ENCODE data around the gene DRP2.

Gene DRP2

GRCh38 chrX:101230636-101231035, 11.1 kb downstream of the DRP2 start:
- Histone ChIP-seq H3K4me3 (IDR thresholded peaks at IDR 0.05; ENCODE audit: insufficient read depth, low read depth, low read length) (no peak overlapping the region), H2AFZ (ENCODE audit: low read depth) (no peak overlapping the region), H3K27ac (no peak overlapping the region), H3K36me3 (ENCODE audit: insufficient read depth) (no peaks in the 10 kb centered on the region), H3K4me2 (no peak overlapping the region), H3K9ac (no peak overlapping the region), H3K4me1 (ENCODE audit: low read depth, poor library complexity, severe bottlenecking) (no peaks in the 10 kb centered on the region), H3K79me2 (ENCODE audit: insufficient read depth, low read depth) (no peaks in the 10 kb centered on the region), H4K20me1 (ENCODE audit: insufficient read depth) (no peaks in the 10 kb centered on the region), H3K27me3 (ENCODE audit: insufficient read depth, low read depth) (no peaks in the 10 kb centered on the region)
- no peak for TF ChIP-seq CTCF (conservative IDR thresholded peaks at IDR 0.05; ENCODE audit: low read depth, low read length)

- Histone ChIP-seq H3K79me2 (ENCODE audit: insufficient read depth, low read depth) (no peaks in the 10 kb centered on the region), H4K20me1 (ENCODE audit: insufficient read depth) (no peaks in the 10 kb centered on the region), H3K4me2 (no peak overlapping the region), H3K4me1 (ENCODE audit: low read depth, poor library complexity, severe bottlenecking) (no peaks in the 10 kb centered on the region), H2AFZ (ENCODE audit: low read depth) (no peak overlapping the region), H3K9ac (no peak overlapping the region), H3K27me3 (ENCODE audit: insufficient read depth, low read depth) (no peaks in the 10 kb centered on the region), H3K36me3 (ENCODE audit: insufficient read depth) (no peaks in the 10 kb centered on the region), H3K27ac (no peak overlapping the region), H3K4me3 (IDR thresholded peaks at IDR 0.05; ENCODE audit: insufficient read depth, low read depth, low read length) (no peak overlapping the region)
- TF ChIP-seq CTCF (conservative IDR thresholded peaks at IDR 0.05; ENCODE audit: low read depth, low read length), result no peak
Measured at GRCh38 chrX:101231080-101231479, 11.5 kb downstream of the DRP2 start.

GRCh38 chrX:101232316-101232715, 12.7 kb downstream of the DRP2 start:
- H2AFZ ChIP-seq (ENCODE audit: low read depth), result no peak overlapping the region
- H3K27ac ChIP-seq, result no peak overlapping the region
- no peak for TF ChIP-seq CTCF (conservative IDR thresholded peaks at IDR 0.05; ENCODE audit: low read depth, low read length)
- H3K4me1 ChIP-seq (ENCODE audit: low read depth, poor library complexity, severe bottlenecking), result no peaks in the 10 kb centered on the region
- no peak overlapping the region for H3K4me3 ChIP-seq (IDR thresholded peaks at IDR 0.05; ENCODE audit: insufficient read depth, low read depth, low read length)
- no peak overlapping the region for H3K4me2 ChIP-seq
- no peaks in the 10 kb centered on the region for H3K36me3 ChIP-seq (ENCODE audit: insufficient read depth)
- no peak overlapping the region for H3K9ac ChIP-seq
- H4K20me1 ChIP-seq (ENCODE audit: insufficient read depth), result no peaks in the 10 kb centered on the region
- H3K27me3 ChIP-seq (ENCODE audit: insufficient read depth, low read depth), result no peaks in the 10 kb centered on the region
- H3K79me2 ChIP-seq (ENCODE audit: insufficient read depth, low read depth), result no peaks in the 10 kb centered on the region

GRCh38 chrX:101237041-101237440, 17.5 kb downstream of the DRP2 start:
- TF ChIP-seq CTCF (conservative IDR thresholded peaks at IDR 0.05; ENCODE audit: low read depth, low read length), result no peak

More at GRCh38 chrX:101237041-101237440, 17.5 kb downstream of the DRP2 start:
- no peak overlapping the region for H3K4me3 ChIP-seq (IDR thresholded peaks at IDR 0.05; ENCODE audit: insufficient read depth, low read depth, low read length)
- no peak overlapping the region for H3K4me2 ChIP-seq
- no peak overlapping the region for H3K27ac ChIP-seq
- H3K79me2 ChIP-seq (ENCODE audit: insufficient read depth, low read depth), result no peaks in the 10 kb centered on the region
- no peaks in the 10 kb centered on the region for H3K27me3 ChIP-seq (ENCODE audit: insufficient read depth, low read depth)
- no peaks in the 10 kb centered on the region for H3K36me3 ChIP-seq (ENCODE audit: insufficient read depth)
- H3K9ac ChIP-seq, result no peak overlapping the region
- H2AFZ ChIP-seq (ENCODE audit: low read depth), result no peak overlapping the region
- H4K20me1 ChIP-seq (ENCODE audit: insufficient read depth), result no peaks in the 10 kb centered on the region
- no peaks in the 10 kb centered on the region for H3K4me1 ChIP-seq (ENCODE audit: low read depth, poor library complexity, severe bottlenecking)
